ENCODE data around the gene PTPN1. TPM values are rescaled to one million over a fixed set of nuclear protein-coding genes. Genes with fewer than 3 reads are reported as not detected.
A peak's percentile ranks its signal among the peaks of the same experiment; 100 is the strongest.

The PTPN1 gene
- total and polyA plus RNA-seq, 4 donors = 51.4 to 80.4 (median 64.7) TPM

GRCh38 chr20:50574108-50574507, 63.9 kb downstream of the PTPN1 start:
- Histone ChIP-seq H3K27ac (ENCODE audit: low read depth in 1 of 2, low read length in 1 of 2) (no peak overlapping the region), H3K4me3 (no peak overlapping the region), H3K9ac (ENCODE audit: insufficient read depth in 1 of 2, low read length in 2 of 2) (no peak overlapping the region), H3K4me1 (ENCODE audit: control insufficient read depth in 5 of 5, insufficient read depth in 5 of 5, low read length in 5 of 5) (peaks cover 6 to 23% (median 16%) of the 10 kb centered on the region in 5 donors), H3K36me3 (ENCODE audit: control insufficient read depth in 4 of 4, insufficient read depth in 4 of 4, low read length in 4 of 4) (peaks cover 20 to 38% (median 28%) of the 10 kb centered on the region in 4 donors), H3K9me3 (ENCODE audit: control insufficient read depth in 4 of 4, insufficient read depth in 3 of 4, low read length in 3 of 4) (peaks cover 0 to 2% (median 0%) of the 10 kb centered on the region in 4 donors), H3K27me3 (ENCODE audit: control insufficient read depth in 3 of 3, insufficient read depth in 3 of 3, low read length in 2 of 3) (no peaks in the 10 kb centered on the region)
- DNase-seq = no peak
- ATAC-seq (ENCODE audit: insufficient read depth, low FRiP score) = no peak
- WGBS, 2 donors = 92 to 93% methylated on average over 9 of the region's 9 CpGs
- no peak for TF ChIP-seq CTCF (IDR thresholded peaks at IDR 0.05; ENCODE audit: control extremely low read depth, extremely low read depth)

GRCh38 chr20:50574586-50574985, 64.4 kb downstream of the PTPN1 start:
- no peak for ATAC-seq (ENCODE audit: insufficient read depth, low FRiP score)
- 92 to 94% methylated on average over 5 of the region's 5 CpGs for WGBS, 2 donors
- DNase-seq = no peak
- Histone ChIP-seq H3K4me1 (ENCODE audit: control insufficient read depth in 5 of 5, insufficient read depth in 5 of 5, low read length in 5 of 5) (peaks cover 6 to 23% (median 16%) of the 10 kb centered on the region in 5 donors), H3K27me3 (ENCODE audit: control insufficient read depth in 3 of 3, insufficient read depth in 3 of 3, low read length in 2 of 3) (no peaks in the 10 kb centered on the region), H3K4me3 (no peak overlapping the region), H3K36me3 (ENCODE audit: control insufficient read depth in 4 of 4, insufficient read depth in 4 of 4, low read length in 4 of 4) (peaks cover 25 to 39% (median 32%) of the 10 kb centered on the region in 4 donors), H3K27ac (ENCODE audit: low read depth in 1 of 2, low read length in 1 of 2) (peak overlapping the region in 1 of 2 donors; percentile 1), H3K9ac (ENCODE audit: insufficient read depth in 1 of 2, low read length in 2 of 2) (no peak overlapping the region), H3K9me3 (ENCODE audit: control insufficient read depth in 4 of 4, insufficient read depth in 3 of 4, low read length in 3 of 4) (peaks cover 0 to 2% (median 0%) of the 10 kb centered on the region in 4 donors)
- TF ChIP-seq CTCF (IDR thresholded peaks at IDR 0.05; ENCODE audit: control extremely low read depth, extremely low read depth) = no peak

- H3K36me3 ChIP-seq (ENCODE audit: control insufficient read depth in 4 of 4, insufficient read depth in 4 of 4, low read length in 4 of 4) = peaks cover 36 to 50% (median 42%) of the 10 kb centered on the region in 4 donors
- H3K27ac ChIP-seq (ENCODE audit: low read depth in 1 of 2, low read length in 1 of 2) = no peak overlapping the region
- H3K9me3 ChIP-seq (ENCODE audit: control insufficient read depth in 4 of 4, insufficient read depth in 3 of 4, low read length in 3 of 4) = no peaks in the 10 kb centered on the region
- whole genome bisulfite sequencing, 2 donors = 57 to 64% methylated on average over 12 of the region's 12 CpGs
- peak; percentile 71 to 81 (median 73) for DNase-seq
- TF ChIP-seq CTCF (IDR thresholded peaks at IDR 0.05; ENCODE audit: control extremely low read depth, extremely low read depth) = peak; percentile 70
- no peak overlapping the region for H3K4me3 ChIP-seq
- no peaks in the 10 kb centered on the region for H3K27me3 ChIP-seq (ENCODE audit: control insufficient read depth in 3 of 3, insufficient read depth in 3 of 3, low read length in 2 of 3)
- peak; percentile 66 for ATAC-seq (ENCODE audit: insufficient read depth, low FRiP score)
- peak overlapping the region in 1 of 2 donors; percentile 42 for H3K9ac ChIP-seq (ENCODE audit: insufficient read depth in 1 of 2, low read length in 2 of 2)
- peaks cover 4 to 23% (median 16%) of the 10 kb centered on the region in 5 donors for H3K4me1 ChIP-seq (ENCODE audit: control insufficient read depth in 5 of 5, insufficient read depth in 5 of 5, low read length in 5 of 5)
Measured at GRCh38 chr20:50575865-50576720, 65.9 kb downstream of the PTPN1 start.

Measured in lung (tissue), 12 donors.